Hematopoietic multipotent progenitor cell treated with erythropoietin and hydrocortisone succinate and interleukin-3 and kit ligand, for 6 days (in vitro differentiated cells): ENCODE measurements around the gene HYAL3.

Experiments
- DNase-seq: peaks from one replicate; pipeline ENCODE4 v3.0.0-alpha.2; 2015

Gene HYAL3

DNA sequence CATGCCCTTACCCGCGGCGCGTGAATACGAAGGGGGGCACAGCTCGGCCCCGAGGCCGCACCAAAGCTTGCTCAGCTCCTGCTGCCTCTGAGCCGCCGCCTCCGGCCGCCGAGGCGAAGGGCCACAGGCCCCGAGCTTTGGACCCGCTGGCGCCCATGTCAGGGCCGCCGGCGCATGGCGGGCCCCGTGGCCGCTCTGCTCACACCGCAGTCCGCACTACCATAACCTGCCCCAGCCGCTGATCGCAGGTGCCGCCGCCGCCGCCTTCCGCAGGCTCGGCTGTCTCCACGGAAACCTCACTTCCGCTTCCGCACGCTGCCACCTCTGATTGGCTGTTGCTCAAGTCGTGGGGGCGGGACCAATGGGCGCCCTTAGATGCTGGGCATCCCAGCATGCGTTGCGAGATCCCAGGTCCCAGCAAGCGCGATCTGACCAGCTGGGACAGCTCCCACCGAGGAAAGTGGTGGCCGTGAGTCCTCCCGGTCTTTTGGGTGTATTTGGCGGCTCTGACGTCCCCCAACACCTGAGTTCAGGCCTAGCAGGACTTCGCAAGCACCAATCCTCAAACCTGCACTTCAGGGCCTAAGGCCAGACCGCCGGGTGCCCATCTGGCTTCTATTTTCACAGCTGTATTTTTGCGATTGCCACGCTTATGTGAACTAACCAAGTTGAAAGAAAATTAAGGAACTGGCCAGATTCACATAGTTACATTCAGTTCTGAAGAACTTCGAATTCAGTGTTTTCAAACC is 28.9 kb upstream of the HYAL3 start, which contains the start of gene TUSC2:
Gene TUSC2 (minus strand): TSS at position 281 of the 749 bp plus-strand sequence. CDS start 124 bp downstream, at position 157.
- DNase-seq: peak; percentile 99

DNA sequence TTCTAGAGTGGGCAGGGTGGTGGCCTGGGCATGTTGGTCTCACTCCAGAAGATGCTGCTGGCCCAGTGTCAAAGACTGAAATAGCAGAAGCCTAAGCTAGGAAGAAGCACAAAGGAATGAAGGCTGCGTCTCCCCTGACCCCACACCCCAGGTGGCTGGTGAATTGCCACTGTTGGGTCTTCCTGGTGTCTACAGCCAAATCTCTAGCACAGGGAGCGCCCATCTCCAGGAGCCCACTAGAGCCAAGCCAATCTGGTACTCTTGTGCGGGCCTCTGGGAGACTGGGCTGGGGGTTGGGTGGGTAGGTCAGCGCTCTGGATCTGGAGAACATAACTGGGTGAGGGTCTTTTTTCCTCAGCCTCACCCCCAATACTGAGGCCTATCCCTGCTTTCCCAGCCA is 27.9 kb upstream of the HYAL3 start:
- no peak for DNase-seq

DNA sequence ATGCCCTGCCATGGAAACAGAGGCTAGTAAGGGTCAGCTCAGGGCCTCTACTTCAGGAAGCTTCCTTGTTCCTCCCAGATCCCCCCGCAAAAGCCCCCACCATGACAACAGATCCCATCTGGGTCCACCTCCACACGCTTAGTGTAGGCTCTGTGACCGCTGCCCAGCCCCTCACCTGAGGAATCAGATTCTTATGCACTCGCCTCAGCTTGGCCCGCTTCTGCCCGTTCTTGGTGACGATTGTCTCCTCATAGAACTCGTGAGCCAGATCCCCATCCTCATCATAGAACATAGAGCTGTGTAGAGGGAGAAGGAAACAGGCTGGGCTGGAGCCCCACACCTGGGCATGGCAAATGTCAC is 27.0 kb upstream of the HYAL3 start:
- DNase-seq: no peak

DNA sequence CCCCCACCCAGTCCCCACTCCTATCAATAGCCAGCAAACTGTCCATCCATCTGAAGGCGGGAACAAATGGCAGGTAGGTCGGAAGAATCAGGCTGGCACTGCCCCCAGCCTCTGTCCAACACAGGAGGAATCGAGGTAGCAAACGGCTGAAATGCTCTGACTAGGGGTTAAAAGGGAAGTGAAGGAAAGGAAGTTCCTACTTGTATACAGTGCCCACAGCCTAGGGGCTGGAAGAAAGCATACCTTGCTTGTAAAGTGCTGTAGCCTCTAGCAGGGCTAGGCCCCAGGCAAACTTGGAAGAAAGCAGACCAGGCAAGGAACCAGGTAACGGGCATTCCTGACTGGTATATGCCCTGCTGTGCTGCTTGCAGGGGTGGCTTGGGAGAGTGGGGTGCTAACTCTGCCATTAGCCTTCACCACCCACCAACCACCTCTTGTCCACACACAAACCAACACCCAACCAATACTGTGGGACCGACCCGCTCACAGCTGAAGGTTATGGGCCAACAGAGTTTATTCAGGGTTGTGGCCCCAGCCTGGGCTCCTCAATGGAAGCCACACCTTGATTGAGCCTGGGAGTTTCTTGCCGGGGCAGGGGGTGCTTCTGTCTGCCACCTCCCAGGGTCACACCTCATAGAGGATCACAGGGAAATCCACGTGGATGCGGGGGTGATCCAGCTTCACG is 26.4 kb upstream of the HYAL3 start:
- DNase-seq: no peak

DNA sequence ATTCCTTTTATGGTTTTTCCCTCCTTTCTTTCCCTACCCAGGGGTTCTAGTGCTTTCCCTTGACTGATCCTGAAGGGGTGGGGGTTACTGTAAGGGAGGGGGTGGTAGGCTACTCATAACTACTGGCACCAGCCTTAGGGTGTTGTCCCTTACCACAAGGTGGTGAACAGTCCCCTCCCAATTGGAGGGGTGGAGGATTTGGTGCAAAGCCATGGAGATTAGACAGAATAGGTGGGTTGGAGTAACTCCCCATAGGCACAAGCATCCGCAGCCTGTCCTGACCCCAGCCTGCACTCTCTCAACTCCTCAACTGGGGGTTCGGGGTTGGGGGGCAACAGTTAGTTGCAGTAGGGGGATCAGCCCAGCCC is 25.9 kb upstream of the HYAL3 start:
- DNase-seq: peak; percentile 58

DNA sequence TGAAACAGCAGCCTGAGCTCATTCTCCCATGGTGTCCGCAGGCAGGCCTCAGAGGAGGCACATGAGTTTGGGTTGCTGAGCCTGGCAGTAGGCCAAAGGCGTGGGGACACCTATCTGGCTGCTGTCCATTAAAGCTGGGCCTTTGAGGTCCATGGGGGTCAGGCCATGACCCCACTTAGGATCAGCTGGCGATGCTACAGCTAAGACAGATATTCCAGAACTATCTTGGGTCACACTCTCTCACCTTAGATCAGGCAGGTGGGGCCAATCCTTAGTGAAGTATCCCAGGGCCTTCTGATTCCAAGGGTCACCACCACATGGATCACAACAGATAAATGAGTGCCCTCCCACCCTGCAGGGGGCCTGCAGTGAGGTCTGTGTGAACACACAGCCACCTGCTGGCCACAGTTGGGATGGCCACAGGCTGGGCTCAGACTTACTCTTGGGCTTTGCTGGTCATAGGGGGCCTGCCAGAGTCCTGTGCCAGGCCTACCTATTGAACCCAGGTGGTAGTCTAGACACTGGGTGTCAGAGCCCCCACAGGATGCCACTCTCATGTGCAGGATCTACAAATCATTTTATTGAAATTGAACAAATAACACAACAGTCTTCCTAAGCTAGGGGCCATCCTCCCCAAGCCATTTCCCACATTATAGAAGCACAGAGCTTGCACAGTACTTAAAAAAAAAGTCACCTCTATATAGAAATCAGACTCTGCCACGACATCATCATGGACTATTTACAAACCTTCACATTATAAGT is 25.3 kb upstream of the HYAL3 start:
- DNase-seq: peak; percentile 84

DNA sequence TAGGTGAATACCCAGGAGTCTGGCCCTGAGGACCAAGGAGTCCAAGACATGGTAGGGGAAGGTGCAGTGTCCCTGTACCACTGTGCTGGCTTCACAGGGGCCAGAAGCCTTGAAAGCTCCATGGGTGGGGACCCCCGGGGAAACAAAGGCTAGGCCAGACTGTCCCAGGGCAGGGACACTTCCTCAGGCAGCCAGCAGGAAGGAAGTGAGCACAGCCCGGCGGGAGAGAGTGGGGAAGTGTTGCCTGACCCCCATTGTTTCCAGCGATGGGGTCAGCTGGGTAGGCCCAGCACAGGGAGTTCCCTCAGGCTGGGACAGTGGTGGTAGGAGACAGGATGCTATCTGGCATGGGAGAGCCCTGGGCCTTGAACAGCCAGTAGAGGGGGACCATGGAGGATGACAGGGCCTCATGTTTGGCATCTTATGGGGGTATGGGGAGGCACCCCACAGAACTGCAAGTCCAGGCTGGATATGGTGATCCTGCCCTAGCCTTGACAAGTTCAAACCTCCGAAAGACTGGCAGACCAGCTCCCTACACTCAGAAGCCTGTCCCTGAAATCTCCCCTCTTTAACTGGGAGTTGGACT is 24.5 kb upstream of the HYAL3 start:
- no peak for DNase-seq

DNA sequence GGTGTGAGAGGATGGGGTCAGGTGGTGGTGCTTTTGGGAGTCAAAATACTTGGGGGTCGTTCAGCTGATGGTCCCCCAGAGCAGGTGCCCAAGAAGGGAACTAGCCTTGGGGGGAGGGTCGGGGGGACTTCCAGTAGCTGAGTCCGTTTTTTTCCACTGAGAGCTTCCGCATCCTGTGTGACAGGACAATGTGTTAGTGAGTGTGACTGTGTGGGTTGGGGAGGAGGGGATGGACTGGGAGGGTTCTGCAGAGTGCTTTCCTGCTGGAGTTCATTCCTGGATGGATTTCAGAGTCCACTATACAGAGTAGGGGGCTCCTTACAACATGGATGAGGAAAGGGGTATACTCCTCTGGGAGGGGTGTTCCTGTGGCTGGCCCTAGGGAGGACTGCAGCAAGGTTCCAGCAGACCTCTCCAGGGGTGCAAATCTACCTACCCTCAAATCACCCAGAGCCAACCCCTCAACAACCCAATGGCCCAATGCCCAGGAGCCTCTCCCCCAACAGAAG is 23.9 kb upstream of the HYAL3 start:
- no peak for DNase-seq

DNA sequence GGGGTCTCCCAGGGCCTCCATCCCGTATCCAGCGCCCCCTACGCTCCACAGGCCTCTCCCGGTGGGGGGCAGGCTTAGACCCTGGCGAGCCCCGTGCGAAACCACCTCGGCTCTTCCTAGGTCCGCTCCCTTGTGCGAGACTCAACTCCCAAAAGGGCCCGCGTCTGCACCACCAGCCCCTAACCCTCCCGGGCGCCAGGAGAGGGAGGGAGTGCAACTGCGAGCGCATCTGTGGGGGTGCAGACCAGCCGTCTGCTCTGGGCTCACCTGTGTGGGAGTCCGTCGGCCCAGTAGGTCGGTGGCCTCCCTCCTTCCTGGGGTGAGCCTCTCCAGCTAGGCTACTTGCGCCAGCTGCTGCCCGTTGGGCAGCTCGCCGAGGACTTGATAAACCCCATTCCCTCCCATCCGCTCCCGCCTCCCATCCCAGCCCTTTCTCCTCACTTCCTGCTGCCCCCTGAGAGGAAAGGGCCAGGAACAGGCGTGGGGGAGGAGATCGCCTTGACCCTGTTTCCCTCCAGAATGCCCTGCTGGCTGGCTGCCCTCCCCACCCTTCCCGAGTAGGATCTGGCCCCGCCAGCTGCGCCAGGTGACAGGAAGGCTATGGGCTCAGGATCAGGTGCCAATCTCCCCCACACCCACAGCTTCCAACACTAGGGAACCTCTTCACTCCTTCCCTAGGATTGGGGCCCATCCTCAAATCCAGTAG is 23.3 kb upstream of the HYAL3 start, which contains the start of gene HYAL2:
Gene HYAL2 (minus strand): TSS at position 360 of the 706 bp plus-strand sequence. CDS start 2,256 bp downstream, outside the sequence.
- DNase-seq: no peak

DNA sequence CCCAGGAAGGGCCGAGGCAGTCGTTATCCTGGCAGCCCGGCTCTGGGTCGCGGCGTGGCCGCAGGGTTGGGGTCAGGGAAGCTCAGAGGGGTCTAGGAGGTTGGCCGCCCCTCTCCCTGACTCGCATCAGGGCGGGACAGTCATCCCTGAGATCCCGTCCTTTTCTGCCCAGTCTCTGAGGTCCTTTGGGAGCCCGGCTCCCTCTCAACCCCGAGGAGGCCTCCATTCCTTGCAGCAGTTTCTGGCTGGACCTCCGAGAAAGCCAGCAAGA is 22.8 kb upstream of the HYAL3 start:
- no peak for DNase-seq

DNA sequence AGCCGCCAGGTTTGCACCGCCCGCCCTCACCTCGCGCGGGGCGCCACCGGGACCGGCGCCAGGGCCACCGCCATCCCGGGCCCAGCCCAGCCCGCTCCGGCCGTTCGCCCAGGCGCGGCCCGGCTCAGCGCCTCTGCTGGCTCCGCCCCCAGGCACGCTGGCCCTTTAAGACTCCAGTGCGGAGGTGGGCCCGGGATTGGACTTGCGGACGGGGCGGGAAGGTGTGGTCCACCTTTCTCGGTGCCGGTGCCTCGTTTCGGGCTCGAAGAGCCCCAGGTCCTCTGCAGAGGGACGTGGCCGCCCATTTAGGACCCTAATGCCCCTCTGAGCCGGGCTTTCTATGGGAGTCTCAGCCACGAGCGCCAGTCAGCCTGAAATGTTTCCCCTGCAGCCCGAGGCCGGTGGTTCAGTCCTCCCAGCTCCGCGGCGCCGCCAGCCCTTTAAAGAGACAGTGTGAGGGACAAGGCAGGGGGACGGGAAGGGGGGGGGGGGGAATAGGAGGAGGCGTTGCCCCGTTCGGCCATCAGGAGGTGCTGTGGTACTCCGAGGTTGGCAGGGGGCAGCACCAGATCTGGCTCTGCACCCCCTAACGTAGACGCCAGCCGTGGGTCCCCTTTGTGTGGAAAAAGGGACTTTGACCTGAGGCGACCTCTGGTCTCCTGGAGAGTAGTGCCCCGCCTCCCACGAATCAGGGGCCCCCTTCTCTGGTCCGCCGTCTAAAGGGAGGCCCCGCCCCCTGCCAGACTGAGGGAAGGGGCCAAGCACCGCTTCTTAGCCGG is 22.3 kb upstream of the HYAL3 start:
- peak; percentile 94 for DNase-seq

DNA sequence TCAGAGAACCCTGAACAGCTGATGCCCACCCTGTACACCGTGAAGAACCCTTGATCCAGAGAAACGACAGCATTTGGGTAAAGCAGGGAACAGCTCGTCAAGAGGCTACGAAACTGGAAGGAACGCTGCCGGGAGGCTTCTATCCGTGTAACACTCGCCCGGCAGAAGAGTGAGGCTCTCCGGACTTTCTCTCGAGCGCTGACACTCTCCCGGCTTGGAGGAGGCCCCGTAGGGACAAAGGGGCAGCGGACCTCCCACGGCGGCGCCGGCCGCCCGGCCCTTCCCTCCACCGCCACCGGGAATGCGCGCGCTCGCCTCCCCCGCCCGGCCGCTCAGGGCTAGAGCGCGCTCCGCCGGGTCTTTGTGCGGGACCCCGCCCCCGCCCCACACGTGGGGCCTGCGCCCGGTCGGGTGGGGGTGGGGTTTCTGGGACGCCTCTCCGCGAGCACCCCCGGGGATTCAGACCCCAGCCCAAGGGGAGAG is 21.7 kb upstream of the HYAL3 start:
- peak; percentile 75 for DNase-seq

DNA sequence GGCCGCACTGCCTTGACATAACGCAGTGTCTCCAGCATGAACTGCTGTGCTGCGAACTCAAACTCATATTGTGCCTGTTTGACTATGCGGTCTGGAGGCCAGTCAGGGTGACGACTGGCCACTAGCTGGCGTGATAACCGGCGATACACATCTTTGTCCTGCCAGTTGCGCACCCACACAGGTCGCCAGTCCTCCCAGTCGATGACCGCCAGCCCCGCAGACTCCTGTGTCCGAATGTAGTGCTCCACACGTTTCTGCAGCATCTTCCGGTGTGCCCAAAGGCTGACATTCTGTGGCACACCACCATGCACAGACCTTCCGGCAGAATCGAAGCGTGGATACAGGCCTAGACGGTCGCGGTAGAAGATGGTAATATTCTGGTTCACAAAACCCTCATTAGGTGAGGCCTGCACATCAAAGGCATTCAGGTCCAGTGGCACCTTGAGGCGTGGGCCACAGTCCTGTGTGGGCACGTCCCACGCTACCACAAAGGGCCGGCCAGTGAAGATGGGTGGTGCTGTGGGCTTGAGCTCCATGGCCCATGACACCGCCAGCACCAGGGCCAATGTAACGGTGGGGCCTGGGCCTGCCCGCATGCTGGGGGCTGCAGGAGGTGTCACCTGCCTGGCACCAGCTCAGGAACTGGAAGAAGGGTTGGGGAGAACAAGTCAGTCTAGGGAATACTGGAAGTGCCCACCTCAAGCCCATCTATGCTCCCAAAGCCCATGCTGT is 20.9 kb upstream of the HYAL3 start:
- DNase-seq: no peak

DNA sequence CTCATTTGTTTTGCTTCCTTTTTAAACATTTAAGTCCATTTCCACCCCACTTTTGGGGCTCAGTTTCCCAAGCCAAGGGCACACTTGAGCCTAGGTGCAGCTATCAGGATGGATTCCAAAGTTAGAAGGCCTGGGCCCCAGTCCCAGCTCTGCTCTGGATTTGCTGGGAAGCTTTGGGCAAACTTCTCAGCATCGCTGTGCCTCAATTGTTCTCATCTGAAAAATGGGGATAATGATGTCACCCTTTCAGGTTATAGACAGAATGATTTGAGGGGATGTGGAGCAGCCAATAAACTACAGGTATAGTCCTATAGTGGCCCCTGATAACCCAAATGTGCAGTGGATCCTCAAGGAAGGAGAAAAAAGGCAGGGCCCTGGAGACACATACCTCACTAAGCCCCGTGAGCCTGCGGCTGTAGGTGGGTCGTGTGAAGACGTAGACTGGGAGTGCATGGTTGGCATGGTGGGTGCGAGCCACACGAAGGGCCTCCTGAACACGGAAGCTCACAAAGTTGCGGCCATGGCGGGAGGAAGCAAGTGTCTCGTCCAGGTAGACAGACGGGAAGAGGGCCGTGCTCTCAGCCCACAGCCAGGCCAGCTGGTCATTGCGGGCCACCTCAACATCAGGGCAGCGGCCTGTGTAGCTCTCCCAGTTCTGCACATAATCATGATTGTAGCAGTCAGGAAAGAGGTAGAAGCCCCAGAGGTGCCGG is 20.1 kb upstream of the HYAL3 start:
- DNase-seq: no peak

DNA sequence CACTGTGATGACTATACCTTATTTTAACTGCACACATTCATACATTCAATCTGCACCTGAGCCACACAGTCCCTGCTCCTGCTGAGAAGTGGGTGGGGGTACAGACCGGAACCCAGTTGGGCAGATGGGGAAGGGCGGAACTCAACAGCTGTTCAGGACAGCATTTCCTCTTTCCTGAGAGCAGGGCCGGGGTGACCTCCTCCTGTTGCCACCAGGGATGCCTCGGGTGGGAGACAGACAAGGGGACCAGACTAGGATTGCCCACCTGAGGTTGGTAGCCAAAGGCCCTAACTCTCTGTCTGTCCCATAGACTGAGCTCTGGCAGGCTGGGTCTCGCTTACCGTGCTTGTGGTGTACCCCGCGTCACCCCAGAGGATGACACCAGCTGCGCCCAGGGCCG is 19.4 kb upstream of the HYAL3 start:
- DNase-seq: no peak

DNA sequence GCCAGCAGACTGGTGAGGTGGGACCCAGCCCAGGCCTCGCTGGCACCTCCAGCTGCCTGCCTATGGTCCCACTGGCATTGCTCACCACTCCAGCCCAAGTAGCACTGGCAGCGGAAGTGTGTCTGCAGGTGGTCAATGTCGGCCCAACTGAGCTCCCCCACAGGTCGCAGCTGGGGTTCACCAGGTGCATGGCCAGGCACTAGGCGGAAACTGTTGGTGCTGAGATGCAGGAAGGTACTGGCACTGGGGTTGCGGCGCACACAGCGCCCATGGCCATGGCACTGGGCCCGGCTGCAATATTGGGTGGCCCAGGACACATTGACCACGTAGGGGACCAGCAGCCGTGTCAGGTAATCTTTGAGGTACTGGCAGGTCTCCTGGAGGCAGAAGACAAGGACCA is 19.0 kb upstream of the HYAL3 start:
- no peak for DNase-seq

DNA sequence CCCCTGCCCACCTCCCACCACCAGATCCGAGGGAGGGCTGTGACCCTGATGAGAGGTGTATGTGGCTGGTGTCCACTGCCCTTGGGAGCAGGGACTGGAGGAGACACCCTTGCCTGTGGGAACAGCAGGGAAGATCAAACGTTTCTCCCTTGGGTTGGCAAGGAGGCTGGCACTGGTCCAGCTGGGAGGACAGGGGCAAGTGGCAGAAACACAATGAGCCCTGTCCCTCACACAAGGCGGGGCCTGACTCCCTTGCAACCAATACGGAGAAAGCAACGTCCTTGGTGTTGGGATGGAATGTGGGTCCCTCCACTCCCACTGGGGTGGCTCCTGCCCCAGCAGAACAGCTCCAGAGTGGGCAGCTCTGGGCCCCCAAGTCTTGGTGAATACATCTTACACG is 18.1 kb upstream of the HYAL3 start:
- no peak for DNase-seq

DNA sequence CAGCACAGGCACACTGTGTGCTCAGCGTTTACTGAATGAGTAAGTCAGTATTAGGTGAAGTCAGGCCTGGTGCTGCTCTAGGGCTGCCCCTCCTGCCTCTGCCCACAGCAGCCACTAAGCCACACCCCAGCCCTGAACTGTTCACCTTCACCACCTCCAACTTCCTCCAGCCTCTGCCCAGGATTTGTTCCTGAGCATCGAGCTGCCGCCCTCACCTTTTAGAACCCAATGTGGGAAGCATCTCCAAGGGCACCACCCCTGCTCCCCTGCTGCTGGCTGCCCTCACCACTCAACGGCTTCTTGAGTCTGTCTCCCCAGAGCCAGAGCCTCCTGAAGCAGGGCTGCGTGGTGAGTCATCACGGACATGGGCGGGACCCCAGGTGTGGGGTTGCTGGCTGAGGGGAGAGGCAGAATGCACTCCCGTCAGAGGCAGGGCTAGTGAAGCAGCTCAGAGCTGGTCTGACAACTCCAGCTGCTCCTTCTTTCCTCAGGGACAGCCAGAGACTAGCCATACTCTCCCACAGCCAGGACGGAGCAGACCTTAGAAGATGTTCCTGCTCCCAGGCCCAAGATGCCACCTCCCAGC is 17.5 kb upstream of the HYAL3 start:
- no peak for DNase-seq

DNA sequence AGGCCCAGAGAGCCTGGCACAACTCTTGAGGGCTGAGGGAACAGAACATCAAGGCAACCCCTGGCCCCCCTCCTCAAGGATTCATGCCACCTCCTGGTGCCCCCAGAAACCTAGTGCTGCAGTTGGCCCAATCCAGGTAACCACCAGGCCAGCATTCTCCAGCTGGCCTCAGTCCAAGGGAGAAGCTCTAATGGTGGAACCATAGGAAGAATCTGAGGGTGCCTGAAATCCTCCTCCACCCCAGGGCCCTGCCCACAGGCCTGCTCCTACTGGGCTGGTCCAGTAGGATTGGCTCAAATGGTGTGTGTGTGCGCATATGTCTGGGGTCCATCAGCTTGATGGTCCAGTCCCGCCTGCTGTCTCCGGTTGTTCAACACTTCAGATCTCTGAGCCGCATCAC is 15.6 kb upstream of the HYAL3 start:
- DNase-seq: no peak

DNA sequence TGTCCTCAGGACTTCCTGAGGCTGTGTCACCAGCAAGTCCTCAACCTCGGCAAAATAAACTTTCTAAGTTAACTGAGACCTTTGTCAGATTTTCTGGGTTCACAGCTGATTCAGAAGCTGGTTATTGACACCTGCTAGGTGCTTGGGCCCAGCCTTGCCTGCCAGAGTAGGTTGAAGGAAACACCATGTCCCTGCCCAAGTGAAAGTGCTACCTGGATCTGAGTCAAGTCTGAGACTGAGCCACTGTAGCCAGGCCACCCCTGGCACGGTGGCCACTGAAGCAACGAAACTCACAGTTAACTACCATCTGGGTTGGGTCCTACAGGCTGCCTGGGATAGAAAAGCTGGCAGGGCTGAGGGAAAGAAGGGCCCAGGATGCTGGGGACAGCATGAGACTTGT is 15.1 kb upstream of the HYAL3 start:
- DNase-seq: no peak
